ENCODE results near the gene SRP9.
"Not testable (repeated sequence)": the region's sequence is repeated elsewhere in the genome, so short reads cannot be mapped to it uniquely, and the experiment has no call there.

SRP9 gene

GRCh38 chr1:225754940-225755641 lies 22.5 kb upstream of the SRP9 start:
- no peak for DNase-seq (ENCODE audit: extremely low read depth in 1 of 2, low read depth in 1 of 2)

- DNase-seq (ENCODE audit: extremely low read depth in 1 of 2, low read depth in 1 of 2) = no peak
Measured at GRCh38 chr1:225755671-225756319, 21.8 kb upstream of the SRP9 start.

GRCh38 chr1:225757927-225758656 lies 19.5 kb upstream of the SRP9 start:
- no peak for DNase-seq (ENCODE audit: extremely low read depth in 1 of 2, low read depth in 1 of 2)

- DNase-seq (ENCODE audit: extremely low read depth in 1 of 2, low read depth in 1 of 2) = not testable (repeated sequence)
Measured at GRCh38 chr1:225759972-225760371, 17.7 kb upstream of the SRP9 start.

- no peak for DNase-seq (ENCODE audit: extremely low read depth in 1 of 2, low read depth in 1 of 2)
Measured at GRCh38 chr1:225760531-225760930, 17.1 kb upstream of the SRP9 start.

- not testable (repeated sequence) for DNase-seq (ENCODE audit: extremely low read depth in 1 of 2, low read depth in 1 of 2)
Measured at GRCh38 chr1:225761395-225761794, 16.2 kb upstream of the SRP9 start.

GRCh38 chr1:225762002-225762441 lies 15.6 kb upstream of the SRP9 start:
- DNase-seq (ENCODE audit: extremely low read depth in 1 of 2, low read depth in 1 of 2) = no peak

GRCh38 chr1:225762444-225762843 lies 15.2 kb upstream of the SRP9 start:
- DNase-seq (ENCODE audit: extremely low read depth in 1 of 2, low read depth in 1 of 2) = no peak

GRCh38 chr1:225763716-225764548 lies 13.7 kb upstream of the SRP9 start:
- DNase-seq (ENCODE audit: extremely low read depth in 1 of 2, low read depth in 1 of 2) = no peak

GRCh38 chr1:225765982-225766674 lies 11.5 kb upstream of the SRP9 start:
- no peak for DNase-seq (ENCODE audit: extremely low read depth in 1 of 2, low read depth in 1 of 2)

GRCh38 chr1:225766967-225767633 lies 10.5 kb upstream of the SRP9 start:
- no peak for DNase-seq (ENCODE audit: extremely low read depth in 1 of 2, low read depth in 1 of 2)

- DNase-seq (ENCODE audit: extremely low read depth in 1 of 2, low read depth in 1 of 2) = no peak
Measured at GRCh38 chr1:225767634-225768540, 9.7 kb upstream of the SRP9 start.

- DNase-seq (ENCODE audit: extremely low read depth in 1 of 2, low read depth in 1 of 2) = no peak
Measured at GRCh38 chr1:225768662-225769426, 8.8 kb upstream of the SRP9 start.

- no peak for DNase-seq (ENCODE audit: extremely low read depth in 1 of 2, low read depth in 1 of 2)
Measured at GRCh38 chr1:225769687-225770086, 7.9 kb upstream of the SRP9 start.

GRCh38 chr1:225770561-225771248 lies 6.9 kb upstream of the SRP9 start:
- no peak for DNase-seq (ENCODE audit: extremely low read depth in 1 of 2, low read depth in 1 of 2)

- no peak for DNase-seq (ENCODE audit: extremely low read depth in 1 of 2, low read depth in 1 of 2)
Measured at GRCh38 chr1:225771661-225772322, 5.8 kb upstream of the SRP9 start.

GRCh38 chr1:225772323-225772768 lies 5.3 kb upstream of the SRP9 start:
- DNase-seq (ENCODE audit: extremely low read depth in 1 of 2, low read depth in 1 of 2) = no peak
